Measurements from ENCODE around the gene MFSD6L.

GRCh38 chr17:8831234-8831849 is 32.2 kb upstream of the MFSD6L start:
- no peak for TF ChIP-seq CTCF (IDR thresholded peaks at IDR 0.05; ENCODE audit: low read length)
- TF ChIP-seq EZH2 (IDR thresholded peaks at IDR 0.05; ENCODE audit: borderline replicate concordance, low read length) = no peak
